ENCODE measurements around the gene KIF3A.

DNA sequence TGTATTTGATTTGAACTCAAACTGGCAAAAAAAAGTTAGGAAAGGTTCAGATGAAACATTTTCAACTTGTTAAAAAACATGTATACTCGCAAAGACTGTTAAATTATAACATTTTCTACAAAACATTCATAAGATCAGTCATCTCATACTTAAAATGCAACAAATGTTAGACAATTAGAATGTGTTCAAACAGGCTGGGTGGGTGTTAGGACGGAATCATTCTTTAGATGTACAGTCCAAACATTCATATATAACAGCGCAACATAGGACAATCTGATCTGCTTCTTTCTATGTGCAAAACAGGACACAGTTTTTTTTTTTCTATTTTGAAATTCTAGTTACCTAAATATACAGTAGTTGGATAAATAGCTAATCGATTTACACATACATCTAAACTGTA lies 41.4 kb downstream of the KIF3A start:
- TF ChIP-seq, protein P1, sequence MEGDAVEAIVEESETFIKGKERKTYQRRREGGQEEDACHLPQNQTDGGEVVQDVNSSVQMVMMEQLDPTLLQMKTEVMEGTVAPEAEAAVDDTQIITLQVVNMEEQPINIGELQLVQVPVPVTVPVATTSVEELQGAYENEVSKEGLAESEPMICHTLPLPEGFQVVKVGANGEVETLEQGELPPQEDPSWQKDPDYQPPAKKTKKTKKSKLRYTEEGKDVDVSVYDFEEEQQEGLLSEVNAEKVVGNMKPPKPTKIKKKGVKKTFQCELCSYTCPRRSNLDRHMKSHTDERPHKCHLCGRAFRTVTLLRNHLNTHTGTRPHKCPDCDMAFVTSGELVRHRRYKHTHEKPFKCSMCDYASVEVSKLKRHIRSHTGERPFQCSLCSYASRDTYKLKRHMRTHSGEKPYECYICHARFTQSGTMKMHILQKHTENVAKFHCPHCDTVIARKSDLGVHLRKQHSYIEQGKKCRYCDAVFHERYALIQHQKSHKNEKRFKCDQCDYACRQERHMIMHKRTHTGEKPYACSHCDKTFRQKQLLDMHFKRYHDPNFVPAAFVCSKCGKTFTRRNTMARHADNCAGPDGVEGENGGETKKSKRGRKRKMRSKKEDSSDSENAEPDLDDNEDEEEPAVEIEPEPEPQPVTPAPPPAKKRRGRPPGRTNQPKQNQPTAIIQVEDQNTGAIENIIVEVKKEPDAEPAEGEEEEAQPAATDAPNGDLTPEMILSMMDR (IDR thresholded peaks at IDR 0.05) = no peak
- no peak for TF ChIP-seq EZH2 (IDR thresholded peaks at IDR 0.05)
